ENCODE data around the gene U2AF2. TPM values are rescaled to one million over a fixed set of nuclear protein-coding genes. Genes with fewer than 3 reads are reported as not detected.

U2AF2 gene
- total RNA-seq, 1 donor from 2014 or later: 275 TPM

DNA sequence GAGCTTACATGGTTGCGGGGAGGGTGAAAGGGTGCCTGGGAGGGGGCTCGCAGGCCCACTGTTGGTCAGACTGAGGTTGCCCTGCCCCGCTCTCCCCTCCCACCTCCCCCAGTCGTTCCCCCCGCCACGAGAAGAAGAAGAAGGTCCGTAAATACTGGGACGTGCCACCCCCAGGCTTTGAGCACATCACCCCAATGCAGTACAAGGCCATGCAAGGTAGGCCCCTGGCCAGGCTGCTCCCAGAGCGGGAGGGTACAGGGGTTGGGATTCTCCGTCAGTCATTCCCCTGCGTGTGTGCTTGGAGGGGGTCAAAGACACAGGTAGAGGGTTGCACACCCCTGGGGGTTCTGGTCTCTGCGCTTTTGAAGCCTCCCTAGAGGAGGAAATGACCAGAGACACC, 5.6 kb downstream of the U2AF2 start:
- Mint-ChIP-seq H3K4me1 (ENCODE audit: low read depth) (peaks cover 24% of the 10 kb centered on the region), H3K4me3 (ENCODE audit: low read depth) (no peak overlapping the region), H3K9me3 (ENCODE audit: low read depth) (no peaks in the 10 kb centered on the region), H3K27ac (no peak overlapping the region), H3K36me3 (ENCODE audit: insufficient read depth) (peaks cover 15% of the 10 kb centered on the region), H3K27me3 (no peaks in the 10 kb centered on the region)
- DNase-seq (ENCODE audit: low spot score, unreplicated experiment): no peak
- TF ChIP-seq, protein P1, sequence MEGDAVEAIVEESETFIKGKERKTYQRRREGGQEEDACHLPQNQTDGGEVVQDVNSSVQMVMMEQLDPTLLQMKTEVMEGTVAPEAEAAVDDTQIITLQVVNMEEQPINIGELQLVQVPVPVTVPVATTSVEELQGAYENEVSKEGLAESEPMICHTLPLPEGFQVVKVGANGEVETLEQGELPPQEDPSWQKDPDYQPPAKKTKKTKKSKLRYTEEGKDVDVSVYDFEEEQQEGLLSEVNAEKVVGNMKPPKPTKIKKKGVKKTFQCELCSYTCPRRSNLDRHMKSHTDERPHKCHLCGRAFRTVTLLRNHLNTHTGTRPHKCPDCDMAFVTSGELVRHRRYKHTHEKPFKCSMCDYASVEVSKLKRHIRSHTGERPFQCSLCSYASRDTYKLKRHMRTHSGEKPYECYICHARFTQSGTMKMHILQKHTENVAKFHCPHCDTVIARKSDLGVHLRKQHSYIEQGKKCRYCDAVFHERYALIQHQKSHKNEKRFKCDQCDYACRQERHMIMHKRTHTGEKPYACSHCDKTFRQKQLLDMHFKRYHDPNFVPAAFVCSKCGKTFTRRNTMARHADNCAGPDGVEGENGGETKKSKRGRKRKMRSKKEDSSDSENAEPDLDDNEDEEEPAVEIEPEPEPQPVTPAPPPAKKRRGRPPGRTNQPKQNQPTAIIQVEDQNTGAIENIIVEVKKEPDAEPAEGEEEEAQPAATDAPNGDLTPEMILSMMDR (IDR thresholded peaks at IDR 0.05; ENCODE audit: unreplicated experiment): no peak

DNA sequence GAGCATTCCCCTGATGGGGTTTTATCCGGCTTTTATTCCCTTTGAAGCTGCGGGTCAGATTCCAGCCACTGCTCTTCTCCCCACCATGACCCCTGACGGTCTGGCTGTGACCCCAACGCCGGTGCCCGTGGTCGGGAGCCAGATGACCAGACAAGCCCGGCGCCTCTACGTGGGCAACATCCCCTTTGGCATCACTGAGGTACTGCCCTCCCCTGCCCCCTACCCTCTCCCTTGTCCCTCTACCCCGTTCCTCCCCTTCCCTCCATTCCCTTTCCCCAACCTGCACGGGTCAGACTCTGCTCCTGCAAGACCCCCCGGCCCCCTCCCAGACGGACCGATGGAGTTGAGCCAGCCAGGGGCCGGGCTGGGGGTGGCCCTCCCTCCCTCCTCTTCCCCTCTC, 6.2 kb downstream of the U2AF2 start:
- H3K9me3 Mint-ChIP-seq (ENCODE audit: low read depth): no peaks in the 10 kb centered on the region
- no peak overlapping the region for H3K4me3 Mint-ChIP-seq (ENCODE audit: low read depth)
- H3K4me1 Mint-ChIP-seq (ENCODE audit: low read depth): peaks cover 20% of the 10 kb centered on the region
- H3K27ac Mint-ChIP-seq: no peak overlapping the region
- no peaks in the 10 kb centered on the region for H3K27me3 Mint-ChIP-seq
- no peak for DNase-seq (ENCODE audit: low spot score, unreplicated experiment)
- TF ChIP-seq, protein P1 (IDR thresholded peaks at IDR 0.05; ENCODE audit: unreplicated experiment): no peak
- H3K36me3 Mint-ChIP-seq (ENCODE audit: insufficient read depth): peaks cover 16% of the 10 kb centered on the region

DNA sequence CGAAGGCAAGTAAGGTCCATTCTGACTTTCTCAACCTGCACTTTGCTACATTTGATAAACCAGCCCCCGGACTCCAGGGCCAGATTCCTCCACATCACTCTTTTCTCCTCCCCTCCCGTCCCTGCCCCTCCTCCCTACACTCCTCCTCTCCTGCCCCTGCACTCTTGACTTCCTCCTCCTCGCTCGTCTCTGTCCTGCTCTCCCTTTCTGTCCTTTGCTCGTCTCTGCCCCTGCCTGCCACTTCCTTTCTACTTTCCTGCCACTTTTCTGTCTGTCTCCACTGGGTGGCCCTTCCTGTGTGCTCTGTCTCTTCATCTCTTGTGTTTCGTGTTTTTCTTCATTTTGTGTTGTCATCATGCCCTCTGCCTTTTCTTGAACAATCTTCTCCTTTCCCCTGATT, 7.0 kb downstream of the U2AF2 start:
- Mint-ChIP-seq H3K4me1 (ENCODE audit: low read depth) (peaks cover 12% of the 10 kb centered on the region), H3K4me3 (ENCODE audit: low read depth) (no peak overlapping the region), H3K27me3 (no peaks in the 10 kb centered on the region), H3K9me3 (ENCODE audit: low read depth) (no peaks in the 10 kb centered on the region), H3K36me3 (ENCODE audit: insufficient read depth) (peaks cover 15% of the 10 kb centered on the region), H3K27ac (no peak overlapping the region)
- TF ChIP-seq, protein P1 (IDR thresholded peaks at IDR 0.05; ENCODE audit: unreplicated experiment): no peak
- DNase-seq (ENCODE audit: low spot score, unreplicated experiment): no peak

DNA sequence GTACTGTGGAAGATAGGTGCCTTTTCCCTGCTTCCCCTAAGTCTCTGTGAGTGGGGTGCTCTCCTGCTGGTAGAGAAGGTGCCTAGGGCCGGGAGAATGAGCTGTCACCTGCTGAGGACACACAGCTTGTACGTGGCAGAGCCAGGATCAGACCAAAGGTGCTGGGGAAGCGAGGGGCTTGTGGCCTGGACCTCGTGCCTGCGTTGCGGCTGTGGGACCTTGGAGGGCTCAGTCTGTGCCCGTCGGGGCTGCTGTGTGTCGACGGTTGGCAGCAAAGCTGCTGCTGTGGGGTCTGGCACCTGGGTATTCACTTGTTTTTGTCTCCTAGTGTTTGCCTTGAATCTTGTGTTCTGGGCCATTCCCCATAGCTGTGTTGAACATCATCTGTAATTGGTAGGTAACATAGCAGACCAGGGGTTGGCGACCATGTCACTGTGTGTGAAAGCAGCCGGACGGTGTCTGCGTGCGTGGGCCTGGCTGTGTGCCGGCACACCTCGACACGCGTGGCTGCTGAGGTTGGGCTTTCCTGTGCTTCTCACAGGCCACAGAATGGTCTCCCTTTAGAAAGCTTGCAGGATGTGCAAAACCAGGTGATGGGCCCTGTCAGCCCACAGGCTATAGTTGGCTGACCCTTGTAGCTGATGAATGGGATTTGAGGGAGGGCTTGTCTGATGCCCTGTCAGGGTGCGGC, 9.2 kb downstream of the U2AF2 start:
- Mint-ChIP-seq H3K9me3 (ENCODE audit: low read depth) (no peaks in the 10 kb centered on the region), H3K4me3 (ENCODE audit: low read depth) (no peak overlapping the region), H3K4me1 (ENCODE audit: low read depth) (no peaks in the 10 kb centered on the region), H3K27me3 (no peaks in the 10 kb centered on the region), H3K36me3 (ENCODE audit: insufficient read depth) (peaks cover 15% of the 10 kb centered on the region), H3K27ac (no peak overlapping the region)
- DNase-seq (ENCODE audit: low spot score, unreplicated experiment): no peak
- TF ChIP-seq, protein P1 (IDR thresholded peaks at IDR 0.05; ENCODE audit: unreplicated experiment): no peak

DNA sequence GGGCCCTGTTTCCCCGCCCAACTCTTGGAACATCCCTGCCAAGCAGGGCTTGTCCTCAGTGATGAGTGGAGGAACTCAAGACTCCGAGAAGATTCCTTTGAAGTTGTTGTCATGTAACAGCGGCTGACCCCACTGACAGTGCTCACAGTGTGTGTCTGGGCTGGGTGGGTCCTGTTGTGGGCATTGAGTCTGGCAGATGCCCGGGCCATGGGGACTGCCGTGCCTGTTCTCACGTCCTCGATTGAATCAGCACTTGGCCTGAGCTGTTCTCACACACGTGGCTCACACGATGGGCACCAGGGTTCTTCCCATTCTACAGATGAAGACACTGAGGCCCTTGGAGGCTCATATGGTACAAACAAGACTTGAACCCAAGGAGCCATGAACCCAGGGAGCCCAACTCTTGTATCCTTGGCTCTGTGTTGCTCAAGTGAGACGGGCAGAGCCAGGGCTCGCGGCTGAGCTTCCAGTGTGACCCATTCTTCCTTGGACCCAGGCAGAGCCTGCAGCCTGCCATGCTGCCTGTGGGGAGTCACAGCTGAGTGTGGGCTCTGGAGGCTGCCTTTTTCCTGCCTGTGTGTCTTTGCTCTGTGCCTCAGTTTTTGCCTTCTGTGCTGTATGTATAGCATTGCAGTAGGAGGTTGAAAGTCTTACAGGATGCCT, 11.6 kb downstream of the U2AF2 start:
- H3K27me3 Mint-ChIP-seq: no peaks in the 10 kb centered on the region
- no peaks in the 10 kb centered on the region for H3K9me3 Mint-ChIP-seq (ENCODE audit: low read depth)
- H3K27ac Mint-ChIP-seq: no peak overlapping the region
- H3K4me3 Mint-ChIP-seq (ENCODE audit: low read depth): no peak overlapping the region
- peaks cover 2% of the 10 kb centered on the region for H3K4me1 Mint-ChIP-seq (ENCODE audit: low read depth)
- TF ChIP-seq, protein P1 (IDR thresholded peaks at IDR 0.05; ENCODE audit: unreplicated experiment): no peak
- peaks cover 17% of the 10 kb centered on the region for H3K36me3 Mint-ChIP-seq (ENCODE audit: insufficient read depth)
- DNase-seq (ENCODE audit: low spot score, unreplicated experiment): no peak

Data from progenitor cell of endocrine pancreas (in vitro differentiated cells).